Measurements from ENCODE around the gene HKDC1.
"Not testable (repeated sequence)": the region's sequence is repeated elsewhere in the genome, so short reads cannot be mapped to it uniquely, and the experiment has no call there.

GRCh38 chr10:69175326-69175725 is 44.8 kb upstream of the HKDC1 start:
- not testable (repeated sequence) for TF ChIP-seq EZH2phosphoT487 (IDR thresholded peaks at IDR 0.05; ENCODE audit: borderline replicate concordance); CTCF (conservative IDR thresholded peaks at IDR 0.05; ENCODE audit: low read length)
